ENCODE measurements around the gene CMTM8.

DNA sequence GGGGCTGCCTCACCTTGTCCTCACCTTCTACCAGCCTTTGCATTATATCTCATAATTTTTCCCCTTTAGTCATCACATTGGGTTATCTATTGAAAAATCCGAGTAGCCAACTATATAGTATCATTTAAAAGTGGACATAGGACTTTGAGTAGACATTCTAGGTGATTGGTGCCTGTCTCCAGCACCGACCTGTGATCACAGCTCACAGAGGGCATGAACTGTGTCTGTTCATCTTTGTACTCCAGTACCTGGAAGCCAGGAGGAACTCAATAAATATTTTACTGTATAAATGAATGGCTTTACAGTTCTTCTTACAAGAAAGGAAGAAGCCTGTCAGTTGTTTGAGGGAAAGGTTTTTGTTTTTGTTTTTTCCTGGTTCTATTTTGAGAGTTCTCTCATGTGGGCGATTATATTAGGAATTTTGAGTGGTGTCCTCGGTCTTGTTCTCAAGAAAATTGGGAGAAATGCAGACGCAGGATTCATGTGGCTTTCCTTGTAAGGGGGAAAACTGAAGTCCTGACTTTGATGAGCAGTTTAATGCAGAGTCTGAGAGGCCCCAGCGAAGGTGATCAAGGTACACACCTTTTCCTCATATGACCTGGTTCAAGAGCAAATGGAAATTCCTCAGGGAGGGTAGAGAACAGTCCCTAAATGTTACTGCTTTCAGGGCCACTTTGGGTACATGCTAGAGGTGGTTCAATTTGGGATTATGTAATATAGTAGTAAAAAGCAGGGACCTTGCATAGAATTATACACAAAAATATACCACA, 46.1 kb downstream of the CMTM8 start:
- TF ChIP-seq, protein P1, sequence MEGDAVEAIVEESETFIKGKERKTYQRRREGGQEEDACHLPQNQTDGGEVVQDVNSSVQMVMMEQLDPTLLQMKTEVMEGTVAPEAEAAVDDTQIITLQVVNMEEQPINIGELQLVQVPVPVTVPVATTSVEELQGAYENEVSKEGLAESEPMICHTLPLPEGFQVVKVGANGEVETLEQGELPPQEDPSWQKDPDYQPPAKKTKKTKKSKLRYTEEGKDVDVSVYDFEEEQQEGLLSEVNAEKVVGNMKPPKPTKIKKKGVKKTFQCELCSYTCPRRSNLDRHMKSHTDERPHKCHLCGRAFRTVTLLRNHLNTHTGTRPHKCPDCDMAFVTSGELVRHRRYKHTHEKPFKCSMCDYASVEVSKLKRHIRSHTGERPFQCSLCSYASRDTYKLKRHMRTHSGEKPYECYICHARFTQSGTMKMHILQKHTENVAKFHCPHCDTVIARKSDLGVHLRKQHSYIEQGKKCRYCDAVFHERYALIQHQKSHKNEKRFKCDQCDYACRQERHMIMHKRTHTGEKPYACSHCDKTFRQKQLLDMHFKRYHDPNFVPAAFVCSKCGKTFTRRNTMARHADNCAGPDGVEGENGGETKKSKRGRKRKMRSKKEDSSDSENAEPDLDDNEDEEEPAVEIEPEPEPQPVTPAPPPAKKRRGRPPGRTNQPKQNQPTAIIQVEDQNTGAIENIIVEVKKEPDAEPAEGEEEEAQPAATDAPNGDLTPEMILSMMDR (IDR thresholded peaks at IDR 0.05) = no peak
- no peak for TF ChIP-seq POLR2A (IDR thresholded peaks at IDR 0.05)
